ENCODE measurements around the gene DCAF6. TPM values are rescaled to one million over a fixed set of nuclear protein-coding genes. Genes with fewer than 3 reads are reported as not detected.
A peak's percentile ranks its signal among the peaks of the same experiment; 100 is the strongest.
"Not testable (repeated sequence)": the region's sequence is repeated elsewhere in the genome, so short reads cannot be mapped to it uniquely, and the experiment has no call there.

DCAF6 gene
- 100 to 1,000 TPM; 259 to 396 (median 327) TPM for total RNA-seq
- 100 to 1,000 TPM in 2 of 3 donors, 10 to 100 TPM in 1; 71.0 to 369 (median 240) TPM for polyA plus RNA-seq
- long read RNA-seq, donor 1, transcript DCAF6-201 (19 exons, 3,186 nt): minor isoform, 11 of 335 reads
- long read RNA-seq, donor 1, transcript DCAF6-202 (22 exons, 3,349 nt): major isoform, 42 of 335 reads
- long read RNA-seq, donor 1, partial matches to known transcripts: 133 of 335 reads
- long read RNA-seq, donor 1, other reads (novel, unspliced or antisense): 148 of 335 reads
- long read RNA-seq, donor 2, transcript DCAF6-201 (19 exons, 3,186 nt): minor isoform, 17 of 715 reads
- long read RNA-seq, donor 2, transcript DCAF6-202 (22 exons, 3,349 nt): major isoform, 80 of 715 reads
- long read RNA-seq, donor 2, partial matches to known transcripts: 274 of 715 reads
- long read RNA-seq, donor 2, other reads (novel, unspliced or antisense): 343 of 715 reads

- Histone ChIP-seq H3K27me3 (ENCODE audit: insufficient read depth in 3 of 3, low read length in 2 of 3) (no peaks in the 10 kb centered on the region), H3K4me1 (peaks cover 36% of the 10 kb centered on the region), H3K4me3 (peak within 1 kb of the TSS; percentile 84), H3K27ac (peak within 1 kb of the TSS; percentile 96), H3K36me3 (ENCODE audit: insufficient read depth in 1 of 2, low read depth in 1 of 2) (no peaks in the 10 kb centered on the region), H3K9me3 (no peaks in the 10 kb centered on the region)
- TF ChIP-seq CTCF (IDR thresholded peaks at IDR 0.05): no peak
- intact Hi-C loops (cut with DNase I): loop anchor here (5.0 to 10.0 kb wide), 3 partner anchors 109 to 221 kb away; no protein-coding TSS in a partner anchor
- 0 to 1% (median 0%) methylated on average over 35 to 58 of the region's 58 CpGs for WGBS, 3 donors
- peak; percentile 96 to 98 for DNase-seq
- ATAC-seq: peak; percentile 89 to 94 (median 92)
Measured at GRCh38 chr1:167936068-167936929, at the start of gene DCAF6. Gene DCAF6 (plus strand): TSS chr1:167936683. CDS start chr1:167936912, 229 bp downstream.

- 87 to 96% (median 89%) methylated on average over 2 of the region's 2 CpGs for WGBS, 3 donors
- DNase-seq; H3K4me3 ChIP-seq; H3K4me1 ChIP-seq; H3K9me3 ChIP-seq; H3K27ac ChIP-seq; H3K27me3 ChIP-seq (ENCODE audit: insufficient read depth in 3 of 3, low read length in 2 of 3); ATAC-seq; H3K36me3 ChIP-seq (ENCODE audit: insufficient read depth in 1 of 2, low read depth in 1 of 2); intact Hi-C loops (cut with DNase I): not testable (repeated sequence)
Measured at GRCh38 chr1:167887187-167887586, 49.3 kb upstream of the DCAF6 start.

GRCh38 chr1:167890400-167890799 is 46.1 kb upstream of the DCAF6 start:
- no peak for DNase-seq
- Histone ChIP-seq H3K27me3 (ENCODE audit: insufficient read depth in 3 of 3, low read length in 2 of 3) (no peaks in the 10 kb centered on the region), H3K4me1 (no peaks in the 10 kb centered on the region), H3K4me3 (no peak overlapping the region), H3K9me3 (no peaks in the 10 kb centered on the region), H3K27ac (no peak overlapping the region), H3K36me3 (ENCODE audit: insufficient read depth in 1 of 2, low read depth in 1 of 2) (no peaks in the 10 kb centered on the region)
- no peak for TF ChIP-seq CTCF (IDR thresholded peaks at IDR 0.05)
- no peak for ATAC-seq
- intact Hi-C loops (cut with DNase I): no loop called here

GRCh38 chr1:167893798-167894197 is 42.7 kb upstream of the DCAF6 start:
- no peak overlapping the region for H3K4me3 ChIP-seq
- TF ChIP-seq CTCF (IDR thresholded peaks at IDR 0.05): no peak
- 75 to 84% (median 83%) methylated on average over 2 of the region's 2 CpGs for WGBS, 3 donors
- DNase-seq (no peak), ATAC-seq (no peak)
- H3K36me3 ChIP-seq (ENCODE audit: insufficient read depth in 1 of 2, low read depth in 1 of 2): no peaks in the 10 kb centered on the region
- no peaks in the 10 kb centered on the region for H3K4me1 ChIP-seq
- no peaks in the 10 kb centered on the region for H3K27me3 ChIP-seq (ENCODE audit: insufficient read depth in 3 of 3, low read length in 2 of 3)
- H3K27ac ChIP-seq: no peak overlapping the region
- no peaks in the 10 kb centered on the region for H3K9me3 ChIP-seq
- intact Hi-C loops (cut with DNase I): no loop called here

Data from psoas muscle (tissue), 8 donors.